PFSK-1 (cell line): ENCODE results near the gene DHPS.

Experiments
- FOXP2 ChIP-seq: optimal IDR thresholded peaks from 2 replicates; pipeline ENCODE3; 2011; ENCODE audit warnings: borderline replicate concordance, control low read depth, inconsistent platforms; ENCODE audit not compliant: insufficient read depth; ENCODE audit errors: extremely low read length, extremely low read depth
- POLR2AphosphoS5 ChIP-seq: IDR thresholded peaks from 2 replicates; pipeline ENCODE4 v1.6.1; 2012; ENCODE audit warnings: low read depth, mild to moderate bottlenecking, control low read depth, low read length, moderate library complexity
- SIN3A ChIP-seq: IDR thresholded peaks from 2 replicates; pipeline ENCODE4 v1.6.1; 2012; ENCODE audit warnings: mild to moderate bottlenecking, low read length, moderate library complexity, borderline replicate concordance; ENCODE audit not compliant: insufficient read depth
- TAF1 ChIP-seq: IDR thresholded peaks from 2 replicates; pipeline ENCODE4 v1.6.1; 2012; ENCODE audit warnings: low read length, control low read depth, borderline replicate concordance; ENCODE audit not compliant: insufficient read depth
- TF ChIP-seq, protein P1 (sequence below), 2 experiments: IDR thresholded peaks; 2 replicates each; pipeline versions ENCODE4 v1.6.1 to v1.8.0; 2011 to 2012; ENCODE audit warnings: low read depth in 2 of 2, low read length in 2 of 2, control low read depth in 1 of 2, inconsistent platforms in 1 of 2, mild to moderate bottlenecking in 1 of 2, moderate library complexity in 1 of 2; ENCODE audit not compliant: insufficient read depth in 1 of 2

The DHPS gene

DNA sequence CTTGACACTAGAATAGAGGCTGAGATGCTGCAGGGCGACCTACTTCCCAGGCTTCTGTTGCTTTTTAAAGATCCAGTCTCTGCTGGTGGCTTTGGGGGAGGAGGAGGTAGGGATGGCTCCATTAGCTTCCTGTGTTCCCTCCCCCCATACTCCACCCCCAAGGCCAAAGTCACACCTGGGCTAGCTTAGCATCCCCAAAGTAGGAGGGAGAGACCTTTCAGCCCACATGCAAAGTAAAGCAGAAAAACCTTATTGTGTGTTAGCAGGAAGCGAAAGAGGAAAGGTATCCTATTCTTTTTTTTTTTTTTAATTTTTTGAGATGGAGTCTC is 45.3 kb upstream of the DHPS start:
- TF ChIP-seq TAF1 (no peak), POLR2AphosphoS5 (no peak), FOXP2 (no peak), SIN3A (no peak)
- TF ChIP-seq, protein P1, sequence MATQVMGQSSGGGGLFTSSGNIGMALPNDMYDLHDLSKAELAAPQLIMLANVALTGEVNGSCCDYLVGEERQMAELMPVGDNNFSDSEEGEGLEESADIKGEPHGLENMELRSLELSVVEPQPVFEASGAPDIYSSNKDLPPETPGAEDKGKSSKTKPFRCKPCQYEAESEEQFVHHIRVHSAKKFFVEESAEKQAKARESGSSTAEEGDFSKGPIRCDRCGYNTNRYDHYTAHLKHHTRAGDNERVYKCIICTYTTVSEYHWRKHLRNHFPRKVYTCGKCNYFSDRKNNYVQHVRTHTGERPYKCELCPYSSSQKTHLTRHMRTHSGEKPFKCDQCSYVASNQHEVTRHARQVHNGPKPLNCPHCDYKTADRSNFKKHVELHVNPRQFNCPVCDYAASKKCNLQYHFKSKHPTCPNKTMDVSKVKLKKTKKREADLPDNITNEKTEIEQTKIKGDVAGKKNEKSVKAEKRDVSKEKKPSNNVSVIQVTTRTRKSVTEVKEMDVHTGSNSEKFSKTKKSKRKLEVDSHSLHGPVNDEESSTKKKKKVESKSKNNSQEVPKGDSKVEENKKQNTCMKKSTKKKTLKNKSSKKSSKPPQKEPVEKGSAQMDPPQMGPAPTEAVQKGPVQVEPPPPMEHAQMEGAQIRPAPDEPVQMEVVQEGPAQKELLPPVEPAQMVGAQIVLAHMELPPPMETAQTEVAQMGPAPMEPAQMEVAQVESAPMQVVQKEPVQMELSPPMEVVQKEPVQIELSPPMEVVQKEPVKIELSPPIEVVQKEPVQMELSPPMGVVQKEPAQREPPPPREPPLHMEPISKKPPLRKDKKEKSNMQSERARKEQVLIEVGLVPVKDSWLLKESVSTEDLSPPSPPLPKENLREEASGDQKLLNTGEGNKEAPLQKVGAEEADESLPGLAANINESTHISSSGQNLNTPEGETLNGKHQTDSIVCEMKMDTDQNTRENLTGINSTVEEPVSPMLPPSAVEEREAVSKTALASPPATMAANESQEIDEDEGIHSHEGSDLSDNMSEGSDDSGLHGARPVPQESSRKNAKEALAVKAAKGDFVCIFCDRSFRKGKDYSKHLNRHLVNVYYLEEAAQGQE (IDR thresholded peaks at IDR 0.05; ENCODE audit: insufficient read depth in 1 of 2, low read depth in 2 of 2, low read length in 2 of 2): no peak

DNA sequence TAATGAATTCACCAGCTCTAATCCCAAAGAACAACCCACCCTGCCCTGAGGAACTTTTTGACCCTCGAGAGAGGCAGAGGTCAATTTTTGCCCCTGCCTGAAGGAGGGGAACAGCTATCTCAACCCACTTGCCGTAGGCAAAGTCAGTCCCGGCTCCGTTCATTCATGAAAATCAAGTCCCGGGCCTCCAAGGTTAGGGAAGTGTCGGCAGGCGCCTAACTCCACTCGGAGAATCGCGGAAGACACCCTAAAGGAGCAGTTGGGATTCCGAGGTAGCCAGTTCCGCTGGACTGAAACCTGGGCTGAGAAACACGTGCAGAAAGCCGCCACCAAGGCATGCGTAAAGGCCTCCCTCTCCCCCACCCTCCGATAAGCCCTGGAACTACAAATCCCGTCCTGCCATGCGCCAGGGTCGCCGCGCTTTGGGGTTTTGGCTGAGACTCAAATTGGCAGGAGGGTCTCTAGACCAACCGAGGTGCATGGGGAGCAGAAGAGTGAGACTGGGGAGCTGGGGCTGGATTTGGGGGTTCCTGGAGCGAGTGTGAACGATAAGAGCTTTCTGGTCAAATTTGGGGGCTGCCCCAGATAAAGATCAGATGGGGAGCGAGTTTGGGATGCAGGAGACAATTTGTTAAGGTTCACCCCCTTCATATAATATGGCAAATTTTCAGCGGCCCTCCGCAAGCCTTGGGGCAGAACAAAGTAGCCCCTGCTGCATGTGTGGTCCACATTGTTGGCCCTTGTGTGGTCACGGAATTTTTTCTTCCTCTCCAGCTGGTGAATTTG is 42.2 kb upstream of the DHPS start, which contains the start of gene TNPO2:
TNPO2 (minus strand) TSS at position 292 of the 786 bp plus-strand sequence. CDS start 2,955 bp downstream, outside the sequence.
- TF ChIP-seq SIN3A: no peak
- peak; percentile 12 for TF ChIP-seq FOXP2
- peak; percentile 84 for TF ChIP-seq POLR2AphosphoS5
- TF ChIP-seq TAF1: no peak
- TF ChIP-seq, protein P1 (IDR thresholded peaks at IDR 0.05; ENCODE audit: insufficient read depth in 1 of 2, low read depth in 2 of 2, low read length in 2 of 2): 0 out of 4 replicates have a peak, but pooled peaks of 1 of the 2 experiments have one; percentile 14

DNA sequence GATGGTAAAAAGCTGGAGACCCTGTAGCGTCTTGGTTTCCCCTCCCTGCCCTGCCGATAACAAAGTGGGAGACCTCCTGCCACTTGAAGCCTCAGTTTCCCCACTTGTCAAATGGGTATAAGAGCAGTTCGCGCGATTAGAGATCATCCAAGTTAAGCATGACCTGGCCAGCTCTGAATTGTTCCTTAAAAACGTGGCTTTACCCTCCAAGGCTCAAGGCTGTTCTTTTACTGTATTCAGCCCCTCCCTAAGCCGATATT is 41.6 kb upstream of the DHPS start:
- no peak for TF ChIP-seq TAF1
- TF ChIP-seq SIN3A: no peak
- TF ChIP-seq FOXP2: no peak
- no peak for TF ChIP-seq POLR2AphosphoS5
- TF ChIP-seq, protein P1 (IDR thresholded peaks at IDR 0.05; ENCODE audit: insufficient read depth in 1 of 2, low read depth in 2 of 2, low read length in 2 of 2): no peak

DNA sequence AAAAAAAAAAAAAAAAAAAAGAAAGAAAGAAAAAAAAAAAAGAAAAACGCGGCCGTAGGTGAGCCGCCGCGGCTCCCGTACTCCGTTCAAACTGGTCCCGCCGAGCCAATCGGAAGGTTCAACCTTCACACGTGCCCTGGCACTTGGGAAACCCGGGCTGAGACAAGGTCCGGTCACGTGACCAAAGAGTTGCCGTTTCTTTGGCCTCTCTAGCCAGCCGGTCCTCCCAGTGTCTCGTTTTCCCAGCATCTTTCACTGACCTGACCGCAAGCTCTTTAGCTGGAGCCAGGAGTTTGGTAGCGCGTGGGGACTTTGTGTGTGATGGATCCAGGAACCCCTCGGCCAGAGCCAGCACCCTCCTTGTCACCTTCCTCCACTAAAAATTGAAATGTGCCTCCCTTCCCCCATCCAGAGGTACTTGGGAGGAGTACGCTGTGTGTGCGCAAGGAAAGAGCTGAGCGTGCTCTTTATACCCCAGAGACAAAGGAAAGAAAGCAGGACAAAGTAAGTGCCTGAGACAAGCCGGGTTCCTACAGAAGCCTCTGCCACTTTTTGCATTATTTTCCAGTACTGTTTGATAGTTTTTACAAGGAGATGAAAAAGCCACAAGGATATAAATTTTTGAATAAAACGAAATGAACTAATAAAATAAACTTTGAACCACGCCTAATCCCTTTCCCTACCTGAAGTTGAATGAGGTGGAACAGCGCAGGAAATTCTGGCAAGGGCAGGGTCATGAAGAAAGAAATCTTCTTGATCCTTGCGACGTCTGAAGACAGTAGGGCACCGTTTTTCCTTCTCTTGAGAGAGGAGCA is 41.1 kb upstream of the DHPS start:
- TF ChIP-seq, protein P1 (IDR thresholded peaks at IDR 0.05; ENCODE audit: insufficient read depth in 1 of 2, low read depth in 2 of 2, low read length in 2 of 2): no peak
- TF ChIP-seq POLR2AphosphoS5: peak; percentile 92
- no peak for TF ChIP-seq FOXP2
- peak; percentile 86; the same call in 1 of the 2 replicates for TF ChIP-seq TAF1
- TF ChIP-seq SIN3A: peak; percentile 91; the same call in 1 of the 2 replicates
